ENCODE data around the gene AARS2.
"Not testable (repeated sequence)": the region's sequence is repeated elsewhere in the genome, so short reads cannot be mapped to it uniquely, and the experiment has no call there.

Gene AARS2

DNA sequence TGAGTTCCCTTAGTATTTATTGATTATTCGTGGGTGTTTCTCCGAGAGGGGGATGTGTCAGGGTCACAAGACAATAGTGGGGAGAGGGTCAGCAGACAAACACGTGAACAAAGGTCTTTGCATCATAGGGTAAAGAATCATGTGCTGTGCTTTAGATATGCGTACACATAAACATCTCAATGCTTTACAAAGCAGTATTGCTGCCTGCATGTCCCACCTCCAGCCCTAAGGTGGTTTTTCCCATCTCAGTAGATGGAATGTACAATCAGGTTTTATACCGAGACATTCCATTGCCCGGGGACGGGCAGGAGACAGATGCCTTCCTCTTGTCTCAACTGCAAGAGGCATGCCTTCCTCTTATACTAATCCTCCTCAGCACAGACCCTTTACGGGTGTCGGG is 15.1 kb upstream of the AARS2 start:
- not testable (repeated sequence) for DNase-seq

DNA sequence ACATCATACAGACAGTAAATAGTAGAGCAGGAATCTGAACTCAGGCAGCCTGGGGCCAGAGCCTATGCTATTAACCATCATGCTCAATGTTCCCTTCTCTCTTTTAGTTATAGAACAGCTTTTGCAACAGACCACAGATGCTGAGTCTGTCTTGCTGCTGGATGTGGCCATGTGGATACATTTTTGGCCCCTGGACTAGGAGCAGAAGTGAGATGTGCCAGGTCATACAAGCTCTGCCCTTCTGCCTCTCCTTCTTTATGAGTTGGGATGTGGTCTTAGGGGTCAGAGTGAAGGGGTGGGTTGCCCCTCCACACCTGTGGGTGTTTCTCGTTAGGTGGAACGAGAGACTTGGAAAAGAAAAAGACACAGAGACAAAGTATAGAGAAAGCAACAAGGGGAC is 14.6 kb upstream of the AARS2 start:
- no peak for DNase-seq

DNA sequence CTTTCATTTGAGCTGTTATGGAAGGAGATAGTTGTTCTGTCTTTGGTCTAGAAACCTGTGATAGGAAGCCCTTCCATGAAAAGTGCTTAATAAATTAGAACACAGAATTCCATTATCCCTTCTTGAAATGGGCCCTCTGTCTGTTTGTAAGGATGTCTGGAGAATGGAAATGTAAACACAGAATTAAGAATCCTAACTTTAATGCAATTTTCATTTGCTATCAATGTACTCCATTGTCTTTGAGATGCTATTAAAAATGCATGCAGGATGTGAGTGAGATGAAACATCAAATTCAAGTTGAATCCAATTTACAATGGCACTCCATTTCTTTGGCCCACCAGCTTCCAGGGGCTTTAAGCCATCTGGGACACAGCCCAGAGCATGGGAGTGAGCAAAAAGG is 13.9 kb upstream of the AARS2 start:
- DNase-seq = no peak

DNA sequence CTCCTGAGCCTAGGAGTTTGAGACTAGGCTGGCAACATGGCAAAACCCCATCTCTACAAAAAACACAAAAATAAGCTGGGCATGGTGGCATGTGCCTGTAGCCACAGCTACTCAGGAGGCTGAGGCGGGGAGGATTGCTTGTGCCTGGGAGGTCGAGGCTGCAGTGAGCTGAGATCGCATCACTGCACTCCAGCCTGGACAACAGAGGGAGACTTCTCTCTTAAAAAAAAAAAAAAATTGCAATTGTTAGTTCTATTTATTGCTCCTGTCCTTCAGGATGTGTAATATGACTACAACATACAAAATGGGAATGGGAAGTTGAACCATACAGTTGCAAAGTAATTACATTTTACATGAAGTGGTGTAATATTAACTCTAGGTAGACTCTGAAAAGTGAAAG is 8.1 kb upstream of the AARS2 start:
- no peak for DNase-seq

DNA sequence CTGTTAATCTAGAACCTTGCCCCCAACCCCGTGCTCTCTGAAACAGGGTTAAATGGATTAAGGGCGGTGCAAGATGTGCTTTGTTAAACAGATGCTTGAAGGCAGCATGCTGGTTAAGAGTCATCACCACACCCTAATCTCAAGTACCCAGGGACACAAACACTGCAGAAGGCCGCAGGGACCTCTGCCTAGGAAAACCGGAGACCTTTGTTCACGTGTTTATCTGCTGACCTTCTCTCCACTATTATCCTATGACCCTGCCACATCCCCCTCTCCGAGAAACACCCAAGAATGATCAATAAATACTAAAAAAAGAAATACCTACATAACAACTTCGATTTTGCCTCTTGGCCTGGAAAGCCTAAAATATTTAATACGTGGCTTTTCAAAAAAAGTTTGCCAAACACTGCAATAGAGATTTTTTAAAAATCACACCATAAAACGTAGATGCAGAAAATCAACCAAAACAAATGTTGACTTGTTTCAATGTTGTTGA is 4.0 kb upstream of the AARS2 start:
- DNase-seq = not testable (repeated sequence)

DNA sequence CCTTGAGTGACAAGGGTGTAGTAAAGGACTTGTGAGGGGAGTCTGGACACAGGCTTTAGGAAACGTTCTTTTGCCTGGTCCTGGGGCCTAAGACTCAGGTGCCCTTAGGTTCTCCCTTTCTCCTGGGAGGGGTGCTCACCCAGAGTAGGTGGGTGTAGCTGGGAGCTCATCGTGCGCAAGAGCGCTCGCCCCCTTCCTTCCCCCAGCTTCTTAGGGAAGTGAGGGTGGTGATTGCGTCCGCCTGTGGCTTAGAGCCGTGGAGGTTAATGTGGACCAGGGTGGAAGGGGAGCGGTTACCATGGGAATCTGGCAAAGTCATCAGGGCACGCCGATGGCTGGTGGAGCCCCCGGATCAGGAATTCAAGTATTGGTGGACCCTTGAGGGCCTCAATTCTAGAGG is 3.3 kb upstream of the AARS2 start:
- no peak for DNase-seq

DNA sequence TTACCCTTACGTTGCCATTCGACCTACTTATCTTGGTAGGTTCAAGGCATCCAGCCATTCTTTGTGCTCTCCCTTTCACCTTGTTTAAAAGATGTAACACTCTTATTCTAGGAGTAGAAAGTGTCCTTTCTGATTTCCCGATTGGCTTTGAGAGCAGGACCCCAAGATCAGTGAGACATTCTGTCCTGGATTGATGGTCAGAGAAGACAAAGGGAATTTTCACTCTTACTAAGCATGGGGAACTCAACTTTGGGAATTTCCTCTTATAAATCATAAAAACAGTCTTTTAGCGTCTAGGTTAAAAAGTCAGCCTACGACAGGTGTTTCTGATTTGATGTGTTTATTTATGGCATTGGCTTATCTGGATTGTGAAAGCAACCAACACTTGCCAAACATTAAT is 2.8 kb upstream of the AARS2 start:
- no peak for DNase-seq

DNA sequence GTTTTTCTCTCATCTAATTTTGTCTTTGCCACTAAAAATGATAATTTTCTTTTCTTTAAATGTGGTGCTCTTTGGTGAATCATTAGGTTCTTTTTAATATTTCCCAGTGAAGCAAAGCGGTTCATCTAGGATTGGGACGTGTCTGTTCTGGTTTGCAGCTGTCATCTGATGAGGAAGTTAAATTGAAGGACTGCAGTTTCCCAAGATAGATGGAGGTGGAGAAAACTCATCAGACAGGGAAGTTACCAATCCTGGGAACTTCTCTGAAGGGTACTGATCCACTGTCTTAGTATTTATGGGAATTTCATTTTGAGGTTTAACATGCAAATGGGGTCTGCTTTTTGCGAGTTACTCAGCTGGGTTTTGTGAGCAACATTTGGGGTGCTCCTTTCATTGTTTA is 2.4 kb upstream of the AARS2 start:
- no peak for DNase-seq

DNA sequence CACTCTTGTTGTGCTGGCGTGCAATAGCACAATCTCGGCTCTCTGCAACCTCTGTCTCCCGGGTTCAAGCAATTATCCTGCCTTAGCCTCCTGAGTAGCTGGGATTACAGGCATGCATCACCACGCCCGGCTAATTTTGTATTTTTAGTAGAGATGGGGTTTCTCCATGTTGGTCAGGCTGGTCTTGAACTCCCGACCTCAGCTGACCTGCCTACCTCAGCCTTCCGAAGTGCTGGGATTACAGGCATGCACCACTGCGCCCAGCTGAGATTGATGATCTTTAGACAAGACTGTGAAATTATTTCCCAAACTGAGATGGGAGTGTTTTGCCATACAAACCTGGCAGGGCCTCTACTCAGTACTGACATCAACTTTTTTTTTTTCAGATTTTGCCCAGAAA is 1.5 kb upstream of the AARS2 start:
- not testable (repeated sequence) for DNase-seq

DNA sequence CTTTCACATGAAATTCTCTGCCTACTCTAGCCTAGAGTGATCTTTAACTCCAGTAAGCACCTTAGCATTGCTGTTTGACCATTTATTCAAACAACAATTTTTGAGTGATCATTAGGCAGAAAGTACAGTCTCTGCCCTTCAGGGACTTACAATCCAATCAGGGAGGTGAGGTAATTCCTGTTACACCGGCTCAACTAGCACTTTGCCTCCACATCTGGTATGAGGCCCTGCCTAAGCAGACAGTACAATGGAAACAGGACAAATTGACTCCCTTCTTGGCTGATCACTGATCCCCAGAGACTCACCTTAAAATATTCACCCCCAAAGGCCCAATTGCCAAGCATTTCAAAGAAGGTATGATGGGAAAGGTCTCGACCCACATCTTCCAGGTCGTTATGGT is 1.4 kb downstream of the AARS2 start:
- no peak for DNase-seq

DNA sequence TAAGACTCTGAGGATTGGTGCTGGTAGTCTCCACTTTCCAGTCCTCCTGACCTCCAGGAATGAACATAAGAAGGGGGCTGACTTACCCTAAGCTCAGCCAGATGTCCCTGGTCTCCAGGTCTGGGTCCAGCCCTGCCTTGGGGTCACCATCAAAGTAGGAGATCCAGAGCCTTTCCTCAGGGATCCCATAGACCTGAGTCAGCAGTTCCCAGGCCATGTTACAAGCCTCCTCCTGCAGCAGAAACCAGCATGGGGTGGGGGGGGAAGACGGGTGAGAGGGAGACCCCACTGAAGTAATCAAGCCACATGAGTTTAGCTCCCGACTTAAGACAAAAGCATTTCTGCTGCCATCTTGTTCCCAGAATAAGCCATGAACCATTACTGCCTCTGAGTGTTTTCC is 1.8 kb downstream of the AARS2 start:
- DNase-seq = no peak

DNA sequence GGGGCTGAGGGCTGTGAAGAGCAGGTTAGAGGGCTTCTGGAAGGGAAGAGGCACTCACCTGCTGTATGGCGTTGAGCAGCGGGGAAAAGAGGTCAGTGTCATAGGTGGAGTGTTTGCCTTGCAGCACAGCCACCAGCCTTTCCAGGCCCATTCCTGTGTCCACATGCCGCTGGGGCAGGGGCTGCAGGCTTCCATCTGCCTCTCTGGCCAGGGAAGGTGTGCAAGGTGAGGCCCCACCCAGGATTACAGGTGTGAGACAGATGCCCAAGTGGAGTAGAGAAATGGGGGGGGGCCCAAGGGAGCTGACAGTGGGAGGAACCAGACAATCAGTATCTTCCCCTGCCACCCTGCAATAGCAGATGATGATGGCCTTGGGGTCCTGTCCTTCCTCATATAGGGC is 2.9 kb downstream of the AARS2 start:
- DNase-seq = no peak

DNA sequence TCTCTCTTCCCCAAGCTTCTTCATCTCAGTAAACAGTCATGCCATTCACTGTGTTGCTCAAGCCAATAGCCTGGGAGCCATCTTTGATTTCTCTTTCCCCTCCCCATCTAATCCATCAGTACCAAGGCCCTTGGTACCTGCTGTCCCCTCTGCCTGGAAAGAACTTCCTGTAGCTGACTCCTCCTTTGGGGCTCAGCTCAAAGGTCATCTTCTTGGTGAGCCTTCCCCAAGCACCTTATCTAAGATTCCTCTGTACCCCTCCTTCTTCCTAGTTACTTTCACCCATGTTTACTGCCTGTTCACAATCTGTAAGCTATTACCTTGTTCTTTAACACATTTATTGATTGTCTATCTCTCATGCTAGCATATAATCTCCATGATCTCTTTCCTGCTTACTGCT is 3.5 kb downstream of the AARS2 start:
- no peak for DNase-seq

DNA sequence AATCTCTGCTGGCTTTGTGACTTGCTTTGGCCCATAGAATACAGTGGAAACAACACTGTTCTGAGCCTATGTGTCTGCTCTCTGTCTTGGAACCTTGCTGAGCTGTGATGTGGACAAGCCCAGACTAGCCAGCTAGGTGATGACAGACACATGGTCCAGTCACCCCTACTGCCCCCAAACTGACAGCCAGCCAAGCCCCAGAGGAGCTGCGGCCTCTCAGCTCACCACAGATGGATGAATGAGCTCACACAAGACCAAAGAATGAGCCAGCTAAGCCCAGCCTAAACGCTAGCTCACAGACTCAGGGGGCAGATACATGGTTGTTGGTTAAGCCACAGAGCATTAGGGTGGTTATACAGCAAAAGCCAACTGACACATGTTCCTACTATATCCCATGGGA is 4.1 kb downstream of the AARS2 start:
- no peak for DNase-seq

DNA sequence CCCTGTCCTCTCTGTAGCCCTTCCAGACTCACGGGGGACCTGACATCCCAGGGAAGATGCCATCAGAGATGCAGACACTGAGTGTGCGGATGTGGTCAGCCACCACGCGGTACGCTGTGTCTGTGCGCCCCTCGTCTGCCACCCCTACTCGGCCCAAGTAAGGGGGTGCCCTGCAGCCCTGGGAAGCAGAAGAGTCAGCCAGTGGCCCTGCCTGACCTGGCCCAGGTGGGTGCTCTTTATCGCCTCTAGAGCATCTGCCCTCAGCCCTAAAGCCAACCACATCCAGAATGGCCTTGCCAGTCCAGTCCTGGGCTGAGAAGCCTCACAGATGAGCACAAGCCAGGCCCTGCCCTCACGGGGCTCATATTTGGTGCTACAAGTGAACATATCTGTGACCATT is 5.9 kb downstream of the AARS2 start:
- no peak for DNase-seq

DNA sequence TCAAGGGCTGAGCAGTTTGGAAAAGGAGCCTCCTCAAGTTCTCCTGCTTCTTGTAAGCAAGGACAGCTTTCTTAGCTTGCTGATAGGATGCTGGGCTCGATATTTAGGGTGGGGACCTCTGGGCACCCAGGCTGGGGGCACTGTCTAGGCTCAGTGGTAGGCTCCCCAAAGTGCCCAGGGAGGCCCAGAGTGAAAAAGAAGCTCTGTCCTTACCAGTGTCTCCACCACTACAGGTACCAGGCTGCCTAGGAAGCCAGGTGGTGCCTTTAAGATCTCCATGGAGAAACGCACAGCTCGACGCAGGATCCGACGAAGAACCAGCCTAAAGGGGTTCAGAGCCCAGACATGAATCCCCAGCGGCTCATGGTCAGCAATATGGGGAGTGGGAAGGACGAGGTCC is 6.4 kb downstream of the AARS2 start:
- no peak for DNase-seq

DNA sequence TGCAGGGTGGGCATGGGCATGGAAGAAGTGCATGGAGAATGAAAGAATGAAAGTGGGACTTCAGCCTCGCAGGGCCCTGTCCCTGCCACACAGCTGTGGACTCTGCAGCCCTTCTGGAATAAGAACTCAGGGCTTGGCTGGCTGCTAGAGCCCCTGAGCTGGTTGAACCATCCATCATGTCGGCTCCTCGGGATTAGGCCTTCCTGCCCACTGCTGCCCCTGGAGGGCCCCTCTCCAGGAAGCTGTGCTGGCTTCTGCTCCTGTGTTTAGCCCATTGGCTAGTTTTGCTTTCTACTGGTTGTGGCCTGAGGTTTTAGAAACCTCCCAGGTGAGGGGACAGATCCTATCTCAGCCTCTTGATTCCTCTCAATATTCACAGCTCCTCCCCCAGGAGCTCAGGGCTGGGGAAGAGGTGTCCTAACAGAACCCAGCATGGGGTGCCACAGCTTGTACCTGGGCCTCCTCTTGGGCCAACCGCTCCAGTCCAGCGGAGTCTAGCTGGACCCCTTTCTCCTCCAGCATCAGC is 7.9 kb downstream of the AARS2 start:
- DNase-seq = no peak

DNA sequence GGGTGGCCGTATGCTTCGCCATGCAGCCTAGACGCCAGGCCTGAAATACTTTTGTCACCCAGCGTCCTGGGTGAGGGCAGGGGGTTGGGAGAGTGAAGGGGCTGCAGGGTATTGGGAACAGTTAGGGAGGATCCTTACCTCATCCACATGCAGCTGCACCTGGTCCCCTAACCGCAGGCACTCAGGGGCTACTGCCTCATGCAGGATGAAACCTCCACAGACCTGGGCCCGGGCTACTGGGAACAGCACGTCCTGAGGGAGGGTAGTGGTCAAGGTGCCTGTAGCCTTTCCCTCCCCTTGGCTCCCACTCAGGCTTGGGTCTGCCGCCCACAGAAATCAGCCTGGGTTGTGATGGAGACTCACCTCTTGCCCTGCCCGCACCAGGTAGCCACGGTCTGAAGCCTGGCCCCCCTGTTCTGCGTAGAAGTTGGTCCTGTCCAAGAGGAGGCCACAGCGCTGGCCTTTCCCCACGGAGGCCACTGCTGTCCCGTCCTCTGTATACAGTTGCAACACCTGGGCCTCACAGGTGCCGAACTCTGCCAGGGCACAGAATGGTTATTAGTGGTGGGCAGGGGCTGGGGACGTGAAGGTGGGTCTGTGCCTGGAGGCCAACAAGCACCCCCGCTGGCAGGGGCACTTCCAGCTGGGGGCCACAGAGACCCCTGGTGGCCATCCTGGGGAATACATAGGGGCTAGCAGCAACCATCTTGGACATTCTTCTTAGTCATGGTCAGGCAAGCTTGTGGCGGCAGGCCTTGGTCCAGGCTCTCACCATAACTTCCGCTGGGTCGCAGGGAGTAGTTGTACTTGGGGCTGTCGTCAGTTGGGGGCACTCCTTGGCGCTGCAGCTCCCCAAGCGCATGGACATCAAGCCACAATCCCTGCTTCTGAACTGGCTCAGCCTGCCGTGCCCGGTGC is 8.6 kb downstream of the AARS2 start:
- peak; percentile 59 for DNase-seq

DNA sequence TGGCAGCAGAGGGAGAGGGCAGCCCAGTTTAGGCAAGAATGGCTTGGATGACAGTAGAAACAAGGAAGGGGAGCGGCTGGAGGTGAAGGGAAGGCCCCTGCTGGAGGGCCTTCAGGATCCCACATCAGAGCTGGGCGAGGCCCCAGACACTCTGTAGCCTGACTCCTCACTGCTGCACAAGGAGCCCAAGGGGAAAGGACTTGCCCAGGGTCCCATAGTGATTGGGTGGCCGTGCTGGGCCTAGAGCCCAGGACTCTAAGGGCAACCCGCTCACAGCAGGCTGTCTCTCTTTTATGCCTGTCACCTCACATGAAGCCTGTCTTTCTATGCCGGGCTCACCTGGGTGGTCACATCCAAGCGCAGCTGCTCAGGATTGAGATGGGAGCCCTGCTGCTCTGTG is 9.3 kb downstream of the AARS2 start:
- no peak for DNase-seq

DNA sequence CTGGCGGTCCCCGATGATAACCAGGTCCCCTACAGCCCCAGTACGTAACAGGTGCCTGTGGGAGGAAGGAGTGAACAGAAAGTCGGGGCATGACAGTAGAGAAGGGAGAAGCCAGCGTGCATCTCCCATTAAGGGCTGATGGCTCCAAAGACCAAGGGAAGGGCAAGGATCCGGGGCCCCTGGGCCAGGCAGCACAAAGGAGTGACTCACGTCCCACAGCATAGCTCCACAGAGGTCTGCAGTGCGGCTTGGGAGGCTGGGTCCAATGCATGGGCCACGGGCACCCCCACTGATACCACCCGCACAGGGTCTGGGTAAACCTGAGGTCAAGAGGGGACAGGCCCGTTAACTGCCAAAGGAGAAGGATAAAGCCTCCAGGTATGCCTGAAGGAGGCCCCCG is 10.3 kb downstream of the AARS2 start:
- no peak for DNase-seq

DNA sequence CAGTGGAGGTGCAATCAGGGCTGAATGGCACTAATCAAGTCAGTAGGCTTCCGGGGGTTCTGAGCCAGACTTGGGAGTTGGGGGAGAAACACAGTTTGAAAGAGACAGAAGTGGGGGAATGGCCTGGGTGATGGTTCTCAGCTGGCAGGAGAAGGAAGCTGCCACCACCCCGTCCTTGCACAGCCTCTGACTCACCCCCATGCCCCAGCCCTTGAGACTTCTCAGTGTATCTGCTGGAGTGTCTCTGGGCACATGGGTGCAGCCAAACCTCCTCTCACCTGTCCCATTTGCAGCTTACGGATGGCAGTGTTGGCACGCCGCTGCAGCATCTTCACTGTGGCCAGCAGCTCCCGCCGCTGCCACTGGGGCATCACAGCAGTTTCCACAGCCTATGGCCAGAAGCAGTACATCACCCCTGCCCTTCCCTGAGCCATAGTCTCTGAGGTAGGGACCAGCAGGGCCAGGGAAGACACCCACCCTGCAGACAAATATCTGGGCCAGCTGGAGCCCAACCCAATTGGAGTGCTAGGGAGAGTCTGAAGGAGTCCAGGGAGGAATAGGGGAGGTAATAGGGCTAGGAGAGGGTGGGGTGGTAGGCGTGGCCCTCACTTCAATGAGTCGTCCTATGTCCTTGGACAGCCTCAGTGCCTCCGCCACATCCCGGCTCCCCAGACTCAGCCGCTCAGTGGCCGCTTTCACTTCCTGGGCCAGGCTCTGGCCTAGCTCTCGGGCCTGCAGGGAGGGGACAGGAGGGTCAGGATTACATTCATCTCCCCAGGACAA is 11.2 kb downstream of the AARS2 start:
- DNase-seq = no peak

DNA sequence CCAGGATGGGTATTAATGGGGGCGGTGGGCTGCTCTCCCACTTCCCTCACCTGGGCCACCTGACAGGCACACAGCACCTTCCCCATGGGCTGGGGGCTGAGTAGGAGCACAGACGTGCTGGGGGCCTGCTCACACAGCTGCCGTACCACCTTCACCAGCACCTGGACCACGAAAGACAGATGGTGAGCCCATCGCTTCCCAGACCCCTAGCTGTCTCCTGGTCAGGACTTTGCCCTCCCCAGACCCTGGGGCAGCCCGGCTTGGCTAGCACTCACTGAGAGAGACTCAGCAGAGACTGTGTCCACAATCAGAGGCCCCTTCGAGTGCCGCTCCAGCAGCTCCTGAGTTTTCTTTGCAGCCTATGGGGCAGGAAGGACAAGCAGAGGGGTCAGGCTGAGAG is 12.0 kb downstream of the AARS2 start:
- no peak for DNase-seq

DNA sequence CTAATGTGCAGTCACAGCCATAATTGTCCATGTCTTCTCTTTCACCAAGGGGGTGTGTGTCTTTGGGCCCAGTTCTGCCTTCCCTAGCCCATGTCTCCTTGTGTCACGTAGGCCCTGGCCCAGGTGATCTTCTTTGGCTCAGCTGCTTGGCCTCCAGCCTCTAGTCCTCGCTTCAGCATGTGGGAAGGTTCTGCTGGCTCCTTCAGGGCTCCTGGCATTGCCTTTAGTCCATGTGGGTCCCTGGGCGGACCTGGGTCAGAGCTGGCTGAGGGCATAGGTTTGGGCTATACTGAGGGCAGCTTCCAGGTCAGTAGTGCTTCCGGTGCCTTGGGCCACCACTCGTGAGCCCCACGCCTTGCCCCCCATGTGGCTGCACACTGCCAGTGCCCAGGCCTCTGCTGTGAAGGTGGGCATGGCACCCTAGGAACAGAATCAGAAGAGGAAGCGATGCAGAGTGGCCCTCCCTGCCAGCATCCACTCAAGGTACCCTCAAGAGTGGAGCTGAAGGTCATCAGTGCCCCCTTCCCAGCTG is 12.8 kb downstream of the AARS2 start:
- DNase-seq = no peak

DNA sequence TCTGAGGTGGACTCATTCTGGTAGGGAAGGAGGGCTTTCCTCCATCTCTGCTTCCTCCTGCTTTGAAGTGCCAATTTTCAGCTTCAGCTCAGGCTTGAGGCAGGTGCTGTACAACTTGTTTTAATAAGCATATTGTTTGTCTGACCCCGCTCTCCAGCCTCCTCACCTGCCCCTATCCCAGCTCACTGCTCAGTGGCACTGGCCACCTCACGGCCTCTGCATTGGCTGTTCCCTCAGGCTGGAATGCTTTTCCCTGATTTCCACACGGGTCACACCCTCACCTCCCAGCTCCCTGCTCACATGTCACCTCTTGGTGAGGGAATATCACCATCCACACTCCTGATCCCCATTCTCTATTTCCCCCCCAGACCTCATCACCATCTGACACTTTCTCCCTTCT is 14.3 kb downstream of the AARS2 start:
- no peak for DNase-seq
